Measurements from ENCODE around the gene PTPN23. TPM values are rescaled to one million over a fixed set of nuclear protein-coding genes. Genes with fewer than 3 reads are reported as not detected.

Gene PTPN23
- total and polyA plus RNA-seq, 2 of the 8 experiments (the other 6 are each of a cell fraction or from before 2014, with no cell fraction given), result 2.9 to 46.7 TPM

DNA sequence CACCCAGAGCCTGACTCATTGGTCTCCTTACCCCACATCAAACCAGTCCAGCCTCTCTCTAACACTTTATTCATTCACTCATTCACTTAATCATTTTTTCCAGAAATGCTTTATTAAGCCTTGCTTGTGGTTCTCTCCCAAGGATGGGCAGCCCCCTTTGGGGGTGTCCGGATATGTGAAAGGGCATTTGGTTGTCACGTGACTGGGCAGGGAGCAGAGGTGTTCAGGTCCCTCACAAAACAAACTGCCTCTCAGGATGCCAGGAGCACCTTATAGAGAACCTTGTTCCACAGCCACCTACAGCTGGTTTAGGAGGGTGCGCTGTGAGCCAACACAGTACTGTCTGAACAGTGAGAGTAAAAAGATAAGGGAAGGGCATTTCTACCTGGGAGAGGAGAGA is 25.8 kb upstream of the PTPN23 start:
- Histone ChIP-seq H3K23me2 (ENCODE audit: low read depth, low read length) (no peaks in the 10 kb centered on the region), H3K9ac (replicated peaks in 1 of 4; ENCODE audit: extremely low read depth in 1 of 4, low read depth in 3 of 4, low read length in 3 of 4) (no peak overlapping the region), H3K4me2 (ENCODE audit: insufficient read depth in 1 of 2, low read depth in 2 of 2, low read length in 2 of 2) (no peak overlapping the region), H2BK20ac (ENCODE audit: low read length) (no peak overlapping the region), H2AFZ (ENCODE audit: low read length) (no peak overlapping the region), H3K23ac (ENCODE audit: insufficient read length) (no peak overlapping the region), H3K14ac (ENCODE audit: insufficient read length) (no peak overlapping the region), H2BK12ac (ENCODE audit: low read depth, low read length) (no peak overlapping the region), H4K5ac (ENCODE audit: insufficient read length, low read depth, low read length) (no peak overlapping the region), H3K18ac (ENCODE audit: extremely low read depth, low read length) (no peak overlapping the region), H3K27ac (ENCODE audit: low read depth, low read length) (no peak overlapping the region), H3K79me2 (ENCODE audit: control insufficient read depth in 1 of 2, insufficient read depth in 2 of 2, low read length in 2 of 2) (no peaks in the 10 kb centered on the region), H2BK15ac (ENCODE audit: low read length) (no peak overlapping the region), H3K9me3 (ENCODE audit: insufficient read depth in 2 of 2, low read depth in 1 of 2, low read length in 1 of 2) (peaks cover 5 to 7% of the 10 kb centered on the region in 2 experiments; a peak in 1 of 4 replicates), H2BK5ac (ENCODE audit: low read depth, low read length) (no peak overlapping the region), H3K36me3 (ENCODE audit: control insufficient read depth in 2 of 4, insufficient read depth in 4 of 4, low read length in 3 of 4) (no peaks in the 10 kb centered on the region; a peak in 1 of 8 replicates), H4K20me1 (replicated peaks in 1 of 2; ENCODE audit: control insufficient read depth in 1 of 2, insufficient read depth in 2 of 2, low read length in 2 of 2) (no peaks in the 10 kb centered on the region), H4K8ac (ENCODE audit: extremely low read depth, insufficient read depth, low read length) (no peak overlapping the region), H3K27me3 (replicated peaks in 1 of 4; ENCODE audit: control insufficient read depth in 3 of 4, extremely low read depth in 1 of 4, insufficient read depth in 3 of 4, low read length in 3 of 4) (no peaks in the 10 kb centered on the region), H3K4ac (replicated peaks; ENCODE audit: insufficient read length, low read depth, low read length) (no peak overlapping the region), H3K56ac (replicated peaks; ENCODE audit: insufficient read length, low read depth, low read length) (no peak overlapping the region), H2AK5ac (ENCODE audit: low read depth, low read length) (no peak overlapping the region), H3K4me1 (replicated peaks in 1 of 4; ENCODE audit: control insufficient read depth in 3 of 4, insufficient read depth in 4 of 4, low read length in 3 of 4) (no peaks in the 10 kb centered on the region; a peak in 1 of 7 replicates), H2BK120ac (replicated peaks; ENCODE audit: low read depth, low read length) (no peak overlapping the region), H3K79me1 (ENCODE audit: low read depth, low read length) (no peaks in the 10 kb centered on the region), H3K4me3 (ENCODE audit: extremely low read depth in 1 of 4, insufficient read depth in 2 of 4, low read depth in 3 of 4, low read length in 4 of 4) (no peak overlapping the region), H4K91ac (replicated peaks; ENCODE audit: insufficient read length, low read length) (no peak overlapping the region)
- CTCF ChIA-PET (ENCODE audit: partially characterized antibody), result interaction anchor here (1.0 to 1.3 kb wide), 2 partner anchors 14 to 224 kb away, joined by 4 to 6 read pairs; no protein-coding TSS in a partner anchor
- POLR2A ChIA-PET (ENCODE audit: partially characterized antibody), result interaction anchor here (1.3 kb wide), 1 partner anchor 15 kb away, joined by 6 read pairs; no protein-coding TSS in a partner anchor
- 89% methylated on average over 3 of the region's 3 CpGs; no CpG with 5 or more reads in 1 of the 2 experiments for WGBS, 2 experiments (ENCODE audit: extremely low coverage in 1 of 2, insufficient coverage in 1 of 2, insufficient read length in 1 of 2, insufficient replicate concordance in 2 of 2, low coverage in 1 of 2, low lambda C conversion rate in 2 of 2, missing lambda C conversion rate in 1 of 2)
- no peak for DNase-seq (ENCODE audit: low read depth in 1 of 2, low spot score in 2 of 2)
- no peak for FAIRE-seq
- TF ChIP-seq MAFK (IDR thresholded peaks at IDR 0.05; ENCODE audit: low read depth, low read length) (no peak), SRF (IDR thresholded peaks at IDR 0.05; ENCODE audit: low read depth, low read length) (no peak), RAD21 (IDR thresholded peaks at IDR 0.05 in 1 of 2, conservative IDR thresholded peaks at IDR 0.05 in 1 of 2; ENCODE audit: low read depth in 2 of 2, low read length in 2 of 2) (no peak), SP4 (IDR thresholded peaks at IDR 0.05; ENCODE audit: low read length) (no peak), SIX5 (IDR thresholded peaks at IDR 0.05; ENCODE audit: low read depth, low read length) (no peak), ZNF274 (IDR thresholded peaks at IDR 0.05; ENCODE audit: borderline replicate concordance, extremely low read depth, low read length) (no peak), KDM1A (IDR thresholded peaks at IDR 0.05; ENCODE audit: borderline replicate concordance, low read length) (no peak), EZH2 (IDR thresholded peaks at IDR 0.05; ENCODE audit: low read depth, low read length, severe bottlenecking) (no peak), EGR1 (IDR thresholded peaks at IDR 0.05; ENCODE audit: borderline replicate concordance, low read depth, low read length) (no peak), NRF1 (IDR thresholded peaks at IDR 0.05; ENCODE audit: low read depth, low read length) (no peak)
- TF ChIP-seq, protein P1, sequence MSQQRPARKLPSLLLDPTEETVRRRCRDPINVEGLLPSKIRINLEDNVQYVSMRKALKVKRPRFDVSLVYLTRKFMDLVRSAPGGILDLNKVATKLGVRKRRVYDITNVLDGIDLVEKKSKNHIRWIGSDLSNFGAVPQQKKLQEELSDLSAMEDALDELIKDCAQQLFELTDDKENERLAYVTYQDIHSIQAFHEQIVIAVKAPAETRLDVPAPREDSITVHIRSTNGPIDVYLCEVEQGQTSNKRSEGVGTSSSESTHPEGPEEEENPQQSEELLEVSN (IDR thresholded peaks at IDR 0.05), result no peak
- TF ChIP-seq, protein P2, sequence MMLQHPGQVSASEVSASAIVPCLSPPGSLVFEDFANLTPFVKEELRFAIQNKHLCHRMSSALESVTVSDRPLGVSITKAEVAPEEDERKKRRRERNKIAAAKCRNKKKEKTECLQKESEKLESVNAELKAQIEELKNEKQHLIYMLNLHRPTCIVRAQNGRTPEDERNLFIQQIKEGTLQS (IDR thresholded peaks at IDR 0.05; ENCODE audit: insufficient read depth, low read depth, low read length), result no peak
- TF ChIP-seq, protein P3, sequence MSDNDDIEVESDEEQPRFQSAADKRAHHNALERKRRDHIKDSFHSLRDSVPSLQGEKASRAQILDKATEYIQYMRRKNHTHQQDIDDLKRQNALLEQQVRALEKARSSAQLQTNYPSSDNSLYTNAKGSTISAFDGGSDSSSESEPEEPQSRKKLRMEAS (IDR thresholded peaks at IDR 0.05), result no peak
